NB4 (cell line): ENCODE results near the gene IL10RA.
"Not testable (repeated sequence)": the region's sequence is repeated elsewhere in the genome, so short reads cannot be mapped to it uniquely, and the experiment has no call there.

ENCODE experiments used
- CTCF ChIP-seq: IDR thresholded peaks from one replicate; pipeline ENCODE4 v1.5.1; 2012; ENCODE audit warnings: low read depth, low read length
- MAX ChIP-seq: IDR thresholded peaks from 2 replicates; pipeline ENCODE4 v1.6.1; 2011; ENCODE audit warnings: low read depth, low read length
- MYC ChIP-seq: IDR thresholded peaks from 2 replicates; pipeline ENCODE4 v1.6.1; 2011; ENCODE audit warnings: low read depth, low read length
- POLR2A ChIP-seq: IDR thresholded peaks from 2 replicates; pipeline ENCODE4 v1.6.1; 2011; ENCODE audit warnings: mild to moderate bottlenecking; ENCODE audit not compliant: insufficient read length; ENCODE audit errors: extremely low read depth

- not testable (repeated sequence) for TF ChIP-seq MYC, CTCF, POLR2A, MAX
Measured at GRCh38 chr11:117978291-117978910, 7.8 kb upstream of the IL10RA start.
